AG04450 (cell line): ENCODE measurements around the gene MND1. TPM values are rescaled to one million over a fixed set of nuclear protein-coding genes. Genes with fewer than 3 reads are reported as not detected.

Source experiments
- CTCF ChIA-PET: fragments of 300-600, 350-600 bp; formaldehyde crosslinking; extraction: SDS; loops from one replicate; lab custom pipeline; 2022; ENCODE audit warnings: antibody characterized with exemption, inconsistent platforms; lab: Charles Lee
- POLR2A ChIA-PET: fragments of 350-600 bp; formaldehyde crosslinking; extraction: SDS; loops from one replicate; lab custom pipeline; 2021; ENCODE audit warnings: antibody characterized with exemption, inconsistent platforms; lab: Yijun Ruan, JAX
- DNase-seq: peaks from one replicate; pipeline ENCODE4 v3.0.0-alpha.2; 2011; ENCODE audit warnings: low read depth, low spot score
- H3K27ac ChIP-seq: one replicate; pipeline ENCODE4 v1.5.1; 2012; ENCODE audit warnings: low read depth, low read length, control low read depth
- H3K27me3 ChIP-seq: one replicate; pipeline ENCODE4 v1.6.0; 2012; ENCODE audit warnings: low read length; ENCODE audit not compliant: control insufficient read depth, insufficient read depth
- H3K4me3 ChIP-seq: 2 replicates; pipeline ENCODE4 v1.5.1; 2011; ENCODE audit warnings: mild to moderate bottlenecking, low read depth, low read length, control low read depth
- H3K9me3 ChIP-seq: 2 replicates; pipeline ENCODE4 v1.5.1; 2012; ENCODE audit warnings: low read length; ENCODE audit not compliant: control insufficient read depth, insufficient read depth
- CTCF ChIP-seq: IDR thresholded peaks from 2 replicates; pipeline ENCODE4 v1.5.1; 2011; ENCODE audit warnings: low read depth, low read length, control low read depth, inconsistent platforms
- polyA plus RNA-seq: library from polyadenylated mRNA; depleted of rRNA; stranded (reverse); fragments of >200 nt; gene quantifications from 2 replicates; pipeline ENCODE4 v1.2.3, GENCODE V29; 2011

MND1 gene
- polyA plus RNA-seq, 1 experiment = 2.2 TPM

- POLR2A ChIA-PET = no interaction called here
- DNase-seq = no peak
- no peaks in the 10 kb centered on the region for H3K27me3 ChIP-seq
- no peak overlapping the region for H3K4me3 ChIP-seq
- TF ChIP-seq CTCF = no peak
- H3K9me3 ChIP-seq = no peaks in the 10 kb centered on the region
- CTCF ChIA-PET = interaction anchor here (1.4 to 2.1 kb wide), 2 partner anchors 183 to 249 kb away, joined by 3 to 13 read pairs; no protein-coding TSS in a partner anchor
- H3K27ac ChIP-seq = no peak overlapping the region
Measured at GRCh38 chr4:153325558-153325957, 18.9 kb upstream of the MND1 start.

- Histone ChIP-seq H3K27ac (no peak overlapping the region), H3K4me3 (no peak overlapping the region), H3K27me3 (no peaks in the 10 kb centered on the region), H3K9me3 (no peaks in the 10 kb centered on the region)
- DNase-seq = no peak
- CTCF ChIA-PET = interaction anchor here (1.4 to 2.1 kb wide), 2 partner anchors 184 to 248 kb away, joined by 3 to 13 read pairs; no protein-coding TSS in a partner anchor
- POLR2A ChIA-PET = no interaction called here
- TF ChIP-seq CTCF = no peak
Measured at GRCh38 chr4:153326513-153326912, 18.0 kb upstream of the MND1 start.

GRCh38 chr4:153327247-153327646 is 17.2 kb upstream of the MND1 start:
- Histone ChIP-seq H3K27ac (no peak overlapping the region), H3K9me3 (no peaks in the 10 kb centered on the region), H3K4me3 (no peak overlapping the region), H3K27me3 (no peaks in the 10 kb centered on the region)
- DNase-seq = no peak
- ChIA-PET CTCF (interaction anchor here (1.4 to 2.1 kb wide), 2 partner anchors 184 to 247 kb away, joined by 3 to 13 read pairs; no protein-coding TSS in a partner anchor), POLR2A (no interaction called here)
- no peak for TF ChIP-seq CTCF

GRCh38 chr4:153332936-153333335 is 11.6 kb upstream of the MND1 start:
- ChIA-PET CTCF (interaction anchor here (0.7 to 0.9 kb wide), 2 partner anchors 190 to 235 kb away, joined by 3 read pairs; no protein-coding TSS in a partner anchor), POLR2A (no interaction called here)
- no peak overlapping the region for H3K4me3 ChIP-seq
- H3K9me3 ChIP-seq = no peaks in the 10 kb centered on the region
- TF ChIP-seq CTCF = no peak
- no peak for DNase-seq
- no peak overlapping the region for H3K27ac ChIP-seq
- no peaks in the 10 kb centered on the region for H3K27me3 ChIP-seq

- no peak overlapping the region for H3K27ac ChIP-seq
- no peak overlapping the region for H3K4me3 ChIP-seq
- CTCF ChIA-PET = interaction anchor here (1.1 to 6.5 kb wide), 2 partner anchors 10 to 191 kb away, joined by 4 to 34 read pairs; no protein-coding TSS in a partner anchor
- no peaks in the 10 kb centered on the region for H3K9me3 ChIP-seq
- POLR2A ChIA-PET = no interaction called here
- no peak for TF ChIP-seq CTCF
- no peak for DNase-seq
- no peaks in the 10 kb centered on the region for H3K27me3 ChIP-seq
Measured at GRCh38 chr4:153333874-153334273, 10.6 kb upstream of the MND1 start.
